ENCODE results near the gene ATG2B.

Gene ATG2B

GRCh38 chr14:96309133-96309895 is 53.8 kb downstream of the ATG2B start:
- Histone ChIP-seq H3K4me1 (ENCODE audit: insufficient read depth, low read length) (no peaks in the 10 kb centered on the region), H3K27ac (ENCODE audit: low read depth, low read length) (no peak overlapping the region), H3K36me3 (ENCODE audit: insufficient read depth, low read length) (peaks cover 71% of the 10 kb centered on the region), H3K27me3 (ENCODE audit: insufficient read depth, low read length) (no peaks in the 10 kb centered on the region), H3K9ac (ENCODE audit: low read depth, low read length) (no peak overlapping the region), H3K4me3 (ENCODE audit: low read length) (no peak overlapping the region), H3K9me3 (ENCODE audit: insufficient read depth, low read depth, low read length) (no peaks in the 10 kb centered on the region)
- WGBS = 94% methylated on average over 8 of the region's 8 CpGs

- no peak overlapping the region for H3K27ac ChIP-seq (ENCODE audit: low read depth, low read length)
Observed at GRCh38 chr14:96307434-96307833, 55.7 kb downstream of the ATG2B start.

DNA sequence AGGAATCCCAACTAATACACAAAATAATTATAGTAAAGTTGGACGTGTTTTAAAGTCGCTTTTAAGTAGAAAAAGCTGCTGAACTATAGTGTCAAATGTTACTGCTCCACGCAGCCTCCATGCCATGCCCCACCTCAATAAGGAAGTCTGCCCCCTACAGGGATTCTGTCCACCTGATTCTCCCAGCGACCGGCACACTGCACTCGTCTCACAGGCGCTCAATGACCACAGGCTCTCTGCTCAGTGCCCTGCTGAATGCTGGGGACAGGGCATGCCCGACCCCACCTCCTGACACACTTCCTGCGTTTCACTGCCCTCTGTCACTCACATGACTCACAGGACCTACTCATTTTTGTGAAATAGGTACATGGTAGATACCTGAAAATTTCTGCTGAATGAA is 58.2 kb downstream of the ATG2B start:
- Histone ChIP-seq H3K27me3 (ENCODE audit: insufficient read depth, low read length) (no peaks in the 10 kb centered on the region), H3K9ac (ENCODE audit: low read depth, low read length) (no peak overlapping the region), H3K4me3 (ENCODE audit: low read length) (no peak overlapping the region), H3K4me1 (ENCODE audit: insufficient read depth, low read length) (no peaks in the 10 kb centered on the region), H3K36me3 (ENCODE audit: insufficient read depth, low read length) (peaks cover 69% of the 10 kb centered on the region), H3K9me3 (ENCODE audit: insufficient read depth, low read depth, low read length) (no peaks in the 10 kb centered on the region), H3K27ac (ENCODE audit: low read depth, low read length) (no peak overlapping the region)
- 51% methylated on average over 8 of the region's 9 CpGs for WGBS

More at GRCh38 chr14:96307434-96307833, 55.7 kb downstream of the ATG2B start:
- Histone ChIP-seq H3K4me1 (ENCODE audit: insufficient read depth, low read length) (no peaks in the 10 kb centered on the region), H3K9me3 (ENCODE audit: insufficient read depth, low read depth, low read length) (no peaks in the 10 kb centered on the region), H3K36me3 (ENCODE audit: insufficient read depth, low read length) (peaks cover 71% of the 10 kb centered on the region), H3K9ac (ENCODE audit: low read depth, low read length) (no peak overlapping the region), H3K4me3 (ENCODE audit: low read length) (no peak overlapping the region), H3K27me3 (ENCODE audit: insufficient read depth, low read length) (no peaks in the 10 kb centered on the region)
- 93% methylated on average over 4 of the region's 4 CpGs for WGBS

DNA sequence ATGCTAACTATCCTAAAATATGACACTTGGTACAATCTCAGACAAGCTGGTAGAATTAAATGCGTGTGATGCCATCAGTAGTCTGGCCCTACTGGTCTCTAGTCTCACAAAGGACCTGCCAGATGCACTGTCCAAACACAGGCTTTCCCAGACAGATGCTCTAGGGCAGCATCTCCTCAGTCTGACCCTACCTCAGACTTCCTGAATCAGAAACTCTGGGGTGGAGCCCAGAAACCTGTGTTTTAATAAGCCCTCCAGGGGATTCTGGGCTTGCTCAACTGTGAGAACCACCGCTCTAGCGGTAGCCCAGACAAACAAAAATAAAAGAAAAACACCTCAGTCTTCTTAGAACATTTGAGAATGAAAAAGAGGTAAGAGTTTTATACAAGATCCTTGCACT is 59.2 kb downstream of the ATG2B start:
- Histone ChIP-seq H3K4me1 (ENCODE audit: insufficient read depth, low read length) (no peaks in the 10 kb centered on the region), H3K4me3 (ENCODE audit: low read length) (no peak overlapping the region), H3K27me3 (ENCODE audit: insufficient read depth, low read length) (no peaks in the 10 kb centered on the region), H3K36me3 (ENCODE audit: insufficient read depth, low read length) (peaks cover 60% of the 10 kb centered on the region), H3K27ac (ENCODE audit: low read depth, low read length) (no peak overlapping the region), H3K9me3 (ENCODE audit: insufficient read depth, low read depth, low read length) (no peaks in the 10 kb centered on the region), H3K9ac (ENCODE audit: low read depth, low read length) (no peak overlapping the region)
- WGBS = 100% methylated on average over 3 of the region's 3 CpGs

DNA sequence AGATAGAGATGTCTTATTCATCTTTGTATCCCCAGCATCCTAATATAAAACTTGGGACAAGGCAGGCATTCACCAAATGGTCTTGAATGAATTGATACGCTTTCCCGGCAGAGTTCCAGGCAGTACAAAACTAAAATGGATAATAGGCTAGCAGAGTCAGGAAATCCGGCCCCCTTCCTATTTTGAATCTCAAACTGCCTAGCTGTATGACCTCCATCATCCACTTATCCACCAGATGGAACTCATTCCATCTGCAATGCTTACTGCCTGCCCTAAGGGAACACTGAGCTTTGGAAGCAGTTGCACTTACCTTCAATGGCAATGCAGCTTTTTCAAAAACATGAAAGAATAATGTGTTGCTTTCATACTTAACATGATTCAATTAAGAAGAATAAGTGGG is 63.7 kb downstream of the ATG2B start:
- H3K4me1 ChIP-seq (ENCODE audit: insufficient read depth, low read length) = no peaks in the 10 kb centered on the region
- H3K27ac ChIP-seq (ENCODE audit: low read depth, low read length) = no peak overlapping the region
- H3K9ac ChIP-seq (ENCODE audit: low read depth, low read length) = no peak overlapping the region
- H3K4me3 ChIP-seq (ENCODE audit: low read length) = no peak overlapping the region
- H3K36me3 ChIP-seq (ENCODE audit: insufficient read depth, low read length) = peaks cover 36% of the 10 kb centered on the region
- no peaks in the 10 kb centered on the region for H3K9me3 ChIP-seq (ENCODE audit: insufficient read depth, low read depth, low read length)
- no peaks in the 10 kb centered on the region for H3K27me3 ChIP-seq (ENCODE audit: insufficient read depth, low read length)
- 79% methylated on average over 3 of the region's 3 CpGs for WGBS

- no peaks in the 10 kb centered on the region for H3K27me3 ChIP-seq (ENCODE audit: insufficient read depth, low read length)
- WGBS = 95% methylated on average over 4 of the region's 4 CpGs
- no peak overlapping the region for H3K9ac ChIP-seq (ENCODE audit: low read depth, low read length)
- no peak overlapping the region for H3K4me3 ChIP-seq (ENCODE audit: low read length)
- H3K4me1 ChIP-seq (ENCODE audit: insufficient read depth, low read length) = no peaks in the 10 kb centered on the region
- H3K27ac ChIP-seq (ENCODE audit: low read depth, low read length) = no peak overlapping the region
- no peaks in the 10 kb centered on the region for H3K9me3 ChIP-seq (ENCODE audit: insufficient read depth, low read depth, low read length)
- peaks cover 23% of the 10 kb centered on the region for H3K36me3 ChIP-seq (ENCODE audit: insufficient read depth, low read length)
Observed at GRCh38 chr14:96297997-96298515, 65.1 kb downstream of the ATG2B start.

GRCh38 chr14:96297000-96297399 is 66.1 kb downstream of the ATG2B start:
- H3K9me3 ChIP-seq (ENCODE audit: insufficient read depth, low read depth, low read length) = no peaks in the 10 kb centered on the region
- peaks cover 12% of the 10 kb centered on the region for H3K36me3 ChIP-seq (ENCODE audit: insufficient read depth, low read length)
- H3K9ac ChIP-seq (ENCODE audit: low read depth, low read length) = no peak overlapping the region
- no peak overlapping the region for H3K27ac ChIP-seq (ENCODE audit: low read depth, low read length)
- H3K4me1 ChIP-seq (ENCODE audit: insufficient read depth, low read length) = no peaks in the 10 kb centered on the region
- 100% methylated on average over 1 of the region's 2 CpGs for WGBS
- no peaks in the 10 kb centered on the region for H3K27me3 ChIP-seq (ENCODE audit: insufficient read depth, low read length)
- no peak overlapping the region for H3K4me3 ChIP-seq (ENCODE audit: low read length)

DNA sequence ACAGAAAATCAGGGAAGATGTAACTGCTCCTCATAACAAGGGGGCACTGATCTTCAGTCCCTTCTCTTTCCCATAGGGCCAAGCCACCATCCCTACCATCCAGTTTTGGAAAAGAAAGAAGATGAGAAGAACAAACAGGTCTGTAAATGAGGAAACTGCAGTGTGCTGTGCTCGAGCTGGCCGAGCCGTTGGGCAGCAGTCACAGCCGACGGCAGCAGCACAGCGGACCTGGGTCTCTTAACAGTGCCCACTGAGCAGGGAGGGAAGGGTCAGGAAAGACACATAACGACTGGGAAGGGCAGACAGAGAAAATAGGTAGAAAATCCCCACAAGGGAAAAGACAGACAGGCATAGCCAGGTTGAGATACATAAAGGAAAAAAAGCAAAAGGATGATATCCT is 68.9 kb downstream of the ATG2B start:
- H3K27ac ChIP-seq (ENCODE audit: low read depth, low read length) = no peak overlapping the region
- H3K4me3 ChIP-seq (ENCODE audit: low read length) = no peak overlapping the region
- no peaks in the 10 kb centered on the region for H3K27me3 ChIP-seq (ENCODE audit: insufficient read depth, low read length)
- H3K4me1 ChIP-seq (ENCODE audit: insufficient read depth, low read length) = no peaks in the 10 kb centered on the region
- H3K9me3 ChIP-seq (ENCODE audit: insufficient read depth, low read depth, low read length) = no peaks in the 10 kb centered on the region
- no peak overlapping the region for H3K9ac ChIP-seq (ENCODE audit: low read depth, low read length)
- peaks cover 23% of the 10 kb centered on the region for H3K36me3 ChIP-seq (ENCODE audit: insufficient read depth, low read length)
- WGBS = 86% methylated on average over 7 of the region's 7 CpGs

- Histone ChIP-seq H3K27ac (ENCODE audit: low read depth, low read length) (no peak overlapping the region), H3K4me3 (ENCODE audit: low read length) (no peak overlapping the region), H3K27me3 (ENCODE audit: insufficient read depth, low read length) (no peaks in the 10 kb centered on the region), H3K36me3 (ENCODE audit: insufficient read depth, low read length) (peaks cover 42% of the 10 kb centered on the region), H3K9me3 (ENCODE audit: insufficient read depth, low read depth, low read length) (no peaks in the 10 kb centered on the region), H3K9ac (ENCODE audit: low read depth, low read length) (no peak overlapping the region), H3K4me1 (ENCODE audit: insufficient read depth, low read length) (no peaks in the 10 kb centered on the region)
- 100% methylated on average over 1 of the region's 1 CpG for WGBS
Observed at GRCh38 chr14:96287856-96288255, 75.3 kb downstream of the ATG2B start.

DNA sequence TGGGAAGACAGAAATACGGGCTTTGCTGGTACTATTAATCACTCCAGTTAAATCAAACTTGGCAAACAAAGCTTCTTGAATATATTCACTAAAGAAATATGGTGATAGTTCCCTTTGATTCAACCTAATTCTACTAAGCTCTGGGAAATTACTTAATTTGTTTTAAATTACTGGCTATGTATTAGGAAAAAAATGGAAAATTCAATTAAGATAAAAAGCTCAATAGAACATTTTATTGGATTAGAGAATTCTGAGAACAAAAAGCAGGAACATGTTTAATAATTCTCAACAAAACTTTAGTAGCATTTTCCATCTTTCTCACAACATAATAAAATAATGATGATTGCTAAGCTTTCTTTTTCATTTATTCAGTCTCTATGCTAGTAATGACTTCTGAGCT is 76.9 kb downstream of the ATG2B start:
- H3K4me1 ChIP-seq (ENCODE audit: insufficient read depth, low read length) = no peaks in the 10 kb centered on the region
- no peak overlapping the region for H3K27ac ChIP-seq (ENCODE audit: low read depth, low read length)
- H3K9me3 ChIP-seq (ENCODE audit: insufficient read depth, low read depth, low read length) = no peaks in the 10 kb centered on the region
- H3K36me3 ChIP-seq (ENCODE audit: insufficient read depth, low read length) = peaks cover 39% of the 10 kb centered on the region
- H3K9ac ChIP-seq (ENCODE audit: low read depth, low read length) = no peak overlapping the region
- no peaks in the 10 kb centered on the region for H3K27me3 ChIP-seq (ENCODE audit: insufficient read depth, low read length)
- no CpG with 5 or more reads among the region's 1 CpG for WGBS
- H3K4me3 ChIP-seq (ENCODE audit: low read length) = no peak overlapping the region

DNA sequence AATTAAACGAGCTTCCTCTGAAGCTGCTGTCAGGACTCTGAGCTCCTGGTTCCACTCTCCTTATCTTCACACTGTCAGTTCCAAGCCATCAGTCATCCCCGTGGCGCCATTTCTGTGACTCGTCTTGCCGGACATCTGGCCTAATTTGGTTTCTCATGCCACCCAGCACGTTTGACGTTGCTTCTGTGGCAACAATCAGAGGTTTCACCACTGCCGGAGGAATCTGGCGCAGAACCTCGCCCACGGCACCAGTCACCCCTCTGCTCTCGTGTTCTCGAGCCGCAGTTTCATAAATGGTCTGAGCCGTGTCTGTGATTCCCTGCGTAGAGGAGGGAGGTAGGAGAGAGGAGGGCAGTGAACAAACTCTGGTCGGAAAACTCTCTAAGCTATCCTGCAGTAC is 77.5 kb downstream of the ATG2B start:
- WGBS = 91% methylated on average over 16 of the region's 17 CpGs
- H3K9me3 ChIP-seq (ENCODE audit: insufficient read depth, low read depth, low read length) = no peaks in the 10 kb centered on the region
- H3K9ac ChIP-seq (ENCODE audit: low read depth, low read length) = no peak overlapping the region
- H3K4me1 ChIP-seq (ENCODE audit: insufficient read depth, low read length) = no peaks in the 10 kb centered on the region
- no peak overlapping the region for H3K4me3 ChIP-seq (ENCODE audit: low read length)
- peaks cover 33% of the 10 kb centered on the region for H3K36me3 ChIP-seq (ENCODE audit: insufficient read depth, low read length)
- no peaks in the 10 kb centered on the region for H3K27me3 ChIP-seq (ENCODE audit: insufficient read depth, low read length)
- no peak overlapping the region for H3K27ac ChIP-seq (ENCODE audit: low read depth, low read length)
